Parathyroid adenoma (tissue), 2 donors: Measurements from ENCODE around the gene ARHGAP32.

Source experiments
- H2AFZ ChIP-seq: fragments of 300-600 bp; sonication (generic); one replicate; pipeline ENCODE4 v1.7.0; 2017; ENCODE audit warnings: antibody characterized with exemption, mild to moderate bottlenecking
- H3K27ac ChIP-seq: fragments of 300-600 bp; sonication (generic); one replicate; pipeline ENCODE4 v1.7.0; 2017
- H3K27me3 ChIP-seq: fragments of 300-600 bp; sonication (generic); one replicate; pipeline ENCODE4 v1.7.0; 2017; ENCODE audit warnings: low read length; ENCODE audit not compliant: control insufficient read depth, insufficient read depth
- H3K36me3 ChIP-seq: fragments of 300-600 bp; sonication (generic); one replicate; pipeline ENCODE4 v1.7.0; 2017; ENCODE audit warnings: low read length; ENCODE audit not compliant: control insufficient read depth, insufficient read depth
- H3K4me1 ChIP-seq: fragments of 300-600 bp; sonication (generic); one replicate; pipeline ENCODE4 v1.7.0; 2017; ENCODE audit warnings: control low read depth
- H3K4me2 ChIP-seq: fragments of 300-600 bp; sonication (generic); one replicate; pipeline ENCODE4 v1.7.0; 2017; ENCODE audit warnings: low read length
- H3K4me3 ChIP-seq: fragments of 300-600 bp; sonication (generic); one replicate; pipeline ENCODE4 v1.7.0; 2017; ENCODE audit warnings: low read depth, low read length
- H3K79me2 ChIP-seq: fragments of 300-600 bp; sonication (generic); one replicate; pipeline ENCODE4 v1.7.0; 2017; ENCODE audit warnings: control low read depth
- H3K9ac ChIP-seq: fragments of 300-600 bp; sonication (generic); one replicate; pipeline ENCODE4 v1.7.0; 2017; ENCODE audit warnings: mild to moderate bottlenecking
- H3K9me3 ChIP-seq: fragments of 300-600 bp; sonication (generic); one replicate; pipeline ENCODE4 v1.7.0; 2017; ENCODE audit warnings: low read length; ENCODE audit not compliant: control insufficient read depth
- TF ChIP-seq, protein P1 (sequence below): fragments of 300-600 bp; sonication (generic); IDR thresholded peaks from one replicate; pipeline ENCODE4 v1.7.0; 2017; ENCODE audit warnings: antibody characterized with exemption, mild to moderate bottlenecking
- donor health status: primary hyperparathyroidism.

The ARHGAP32 gene

DNA sequence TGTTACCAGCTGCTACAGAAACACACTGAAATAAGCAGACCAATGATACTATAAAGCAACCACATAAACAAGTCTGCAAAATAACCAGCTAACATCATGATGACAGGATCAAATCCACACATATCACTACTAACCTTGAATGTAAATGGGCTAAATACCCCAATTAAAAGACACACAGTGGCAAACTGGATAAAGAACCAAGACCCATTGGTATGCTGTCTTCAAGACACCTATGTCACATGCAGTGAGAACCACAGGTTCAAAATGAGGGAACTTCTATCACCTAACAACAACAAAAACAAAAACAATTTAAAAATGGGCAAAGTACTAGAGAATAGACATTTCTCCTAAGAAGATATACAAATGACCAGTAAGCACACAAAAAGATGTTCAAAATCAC is 89.9 kb downstream of the ARHGAP32 start:
- Histone ChIP-seq H3K9ac (no peak overlapping the region), H3K9me3 (no peaks in the 10 kb centered on the region), H2AFZ (no peak overlapping the region), H3K79me2 (peaks cover 3% of the 10 kb centered on the region), H3K4me1 (no peaks in the 10 kb centered on the region), H3K27me3 (no peaks in the 10 kb centered on the region), H3K36me3 (no peaks in the 10 kb centered on the region), H3K27ac (no peak overlapping the region), H3K4me2 (no peak overlapping the region), H3K4me3 (no peak overlapping the region)
- TF ChIP-seq, protein P1, sequence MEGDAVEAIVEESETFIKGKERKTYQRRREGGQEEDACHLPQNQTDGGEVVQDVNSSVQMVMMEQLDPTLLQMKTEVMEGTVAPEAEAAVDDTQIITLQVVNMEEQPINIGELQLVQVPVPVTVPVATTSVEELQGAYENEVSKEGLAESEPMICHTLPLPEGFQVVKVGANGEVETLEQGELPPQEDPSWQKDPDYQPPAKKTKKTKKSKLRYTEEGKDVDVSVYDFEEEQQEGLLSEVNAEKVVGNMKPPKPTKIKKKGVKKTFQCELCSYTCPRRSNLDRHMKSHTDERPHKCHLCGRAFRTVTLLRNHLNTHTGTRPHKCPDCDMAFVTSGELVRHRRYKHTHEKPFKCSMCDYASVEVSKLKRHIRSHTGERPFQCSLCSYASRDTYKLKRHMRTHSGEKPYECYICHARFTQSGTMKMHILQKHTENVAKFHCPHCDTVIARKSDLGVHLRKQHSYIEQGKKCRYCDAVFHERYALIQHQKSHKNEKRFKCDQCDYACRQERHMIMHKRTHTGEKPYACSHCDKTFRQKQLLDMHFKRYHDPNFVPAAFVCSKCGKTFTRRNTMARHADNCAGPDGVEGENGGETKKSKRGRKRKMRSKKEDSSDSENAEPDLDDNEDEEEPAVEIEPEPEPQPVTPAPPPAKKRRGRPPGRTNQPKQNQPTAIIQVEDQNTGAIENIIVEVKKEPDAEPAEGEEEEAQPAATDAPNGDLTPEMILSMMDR, result no peak

DNA sequence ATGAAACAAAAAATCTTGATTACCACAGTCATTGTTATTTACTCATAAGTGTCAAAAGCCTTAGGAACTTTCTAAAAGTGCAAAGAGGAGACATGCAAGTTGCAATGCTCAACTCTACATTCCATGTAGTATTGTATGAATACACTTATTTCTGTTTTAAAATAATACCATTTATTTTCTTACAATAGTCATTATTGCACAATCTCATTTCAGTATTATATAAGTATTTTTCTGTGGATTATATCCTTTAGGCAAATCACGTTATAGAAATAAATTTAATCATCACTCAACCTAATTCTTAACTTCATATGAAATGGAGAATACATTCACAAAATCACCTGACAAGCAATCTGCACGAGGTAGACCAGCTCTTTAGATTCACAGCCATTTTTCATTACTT is 98.8 kb downstream of the ARHGAP32 start:
- H3K4me1 ChIP-seq, result no peaks in the 10 kb centered on the region
- H3K9ac ChIP-seq, result no peak overlapping the region
- H3K79me2 ChIP-seq, result no peaks in the 10 kb centered on the region
- no peaks in the 10 kb centered on the region for H3K36me3 ChIP-seq
- H2AFZ ChIP-seq, result no peak overlapping the region
- no peaks in the 10 kb centered on the region for H3K9me3 ChIP-seq
- no peak overlapping the region for H3K4me3 ChIP-seq
- H3K27me3 ChIP-seq, result no peaks in the 10 kb centered on the region
- H3K27ac ChIP-seq, result no peak overlapping the region
- H3K4me2 ChIP-seq, result no peak overlapping the region
- TF ChIP-seq, protein P1, result no peak

DNA sequence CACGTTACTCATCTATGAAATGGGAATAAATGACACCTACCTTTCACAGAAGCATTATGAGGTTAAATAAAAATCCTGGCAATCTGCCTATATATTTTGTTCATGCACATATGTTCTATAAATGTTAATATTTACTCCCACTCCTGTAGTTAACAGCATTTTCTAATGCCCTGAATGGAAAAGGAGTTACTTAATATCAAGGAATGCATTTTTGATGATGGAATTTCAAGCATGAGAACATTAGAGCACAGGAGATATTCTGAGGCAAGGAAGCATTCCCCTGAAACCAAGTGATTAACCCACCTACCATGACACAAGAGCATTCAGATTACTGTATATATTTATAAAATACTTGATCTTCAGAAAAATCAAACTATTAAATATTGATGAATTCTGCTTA is 102.1 kb downstream of the ARHGAP32 start:
- Histone ChIP-seq H3K4me1 (no peaks in the 10 kb centered on the region), H3K9me3 (no peaks in the 10 kb centered on the region), H3K4me2 (no peak overlapping the region), H3K79me2 (no peaks in the 10 kb centered on the region), H2AFZ (no peak overlapping the region), H3K9ac (no peak overlapping the region), H3K27ac (no peak overlapping the region), H3K4me3 (no peak overlapping the region), H3K36me3 (no peaks in the 10 kb centered on the region), H3K27me3 (no peaks in the 10 kb centered on the region)
- TF ChIP-seq, protein P1, result no peak

DNA sequence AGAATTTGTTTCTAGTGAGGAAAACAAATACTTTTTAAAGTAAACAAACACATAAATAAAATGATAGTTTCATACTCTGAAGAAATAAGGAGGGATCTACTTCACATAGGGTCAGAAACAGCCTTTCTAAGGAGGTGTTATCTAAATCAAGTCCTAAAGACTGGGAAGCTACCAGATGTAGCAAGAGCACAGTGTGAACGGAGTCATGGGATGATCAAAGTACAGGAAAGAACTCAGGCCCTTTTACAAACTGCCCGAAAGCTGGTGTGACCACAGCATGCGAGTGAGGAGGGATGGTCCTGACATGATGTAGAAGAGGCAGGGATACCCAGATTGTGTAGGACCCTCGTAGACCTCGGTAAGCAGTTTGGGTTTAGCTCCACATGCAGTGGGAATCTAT is 102.8 kb downstream of the ARHGAP32 start:
- TF ChIP-seq, protein P1, result no peak
- Histone ChIP-seq H3K4me3 (no peak overlapping the region), H2AFZ (no peak overlapping the region), H3K4me1 (no peaks in the 10 kb centered on the region), H3K9ac (no peak overlapping the region), H3K4me2 (no peak overlapping the region), H3K36me3 (no peaks in the 10 kb centered on the region), H3K9me3 (no peaks in the 10 kb centered on the region), H3K79me2 (no peaks in the 10 kb centered on the region), H3K27ac (no peak overlapping the region), H3K27me3 (no peaks in the 10 kb centered on the region)

DNA sequence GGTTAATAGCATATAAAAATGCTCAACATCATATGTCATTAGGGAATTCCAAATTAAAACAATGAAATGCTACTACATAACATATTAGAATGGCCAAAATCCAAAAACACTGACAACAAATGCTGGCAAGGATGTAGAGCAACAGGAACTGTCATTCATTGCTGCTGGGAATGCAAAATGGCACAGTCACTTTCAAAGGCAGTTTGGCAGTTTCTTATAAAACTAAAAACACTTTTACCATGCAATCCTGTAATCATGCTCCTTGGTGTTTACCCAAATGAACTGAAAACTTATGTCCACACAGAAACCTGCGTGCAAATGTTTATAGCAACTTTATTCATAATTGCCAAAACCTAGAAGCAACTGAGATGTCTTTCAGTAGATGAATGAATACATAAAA is 105.1 kb downstream of the ARHGAP32 start:
- no peak overlapping the region for H2AFZ ChIP-seq
- no peak overlapping the region for H3K4me3 ChIP-seq
- H3K27me3 ChIP-seq, result no peaks in the 10 kb centered on the region
- no peak overlapping the region for H3K27ac ChIP-seq
- H3K4me2 ChIP-seq, result no peak overlapping the region
- no peaks in the 10 kb centered on the region for H3K79me2 ChIP-seq
- no peaks in the 10 kb centered on the region for H3K4me1 ChIP-seq
- TF ChIP-seq, protein P1, result no peak
- H3K9me3 ChIP-seq, result no peaks in the 10 kb centered on the region
- H3K9ac ChIP-seq, result no peak overlapping the region
- H3K36me3 ChIP-seq, result no peaks in the 10 kb centered on the region
